Measurements from ENCODE around the gene DCBLD1.
A peak's percentile ranks its signal among the peaks of the same experiment; 100 is the strongest.

DCBLD1 gene

GRCh38 chr6:117472667-117473066, 9.8 kb upstream of the DCBLD1 start:
- no peak for DNase-seq (ENCODE audit: low spot score)

GRCh38 chr6:117473401-117473800, 9.1 kb upstream of the DCBLD1 start:
- DNase-seq (ENCODE audit: low spot score), result no peak

GRCh38 chr6:117477988-117478852, 4.3 kb upstream of the DCBLD1 start:
- no peak for DNase-seq (ENCODE audit: low spot score)

DNA sequence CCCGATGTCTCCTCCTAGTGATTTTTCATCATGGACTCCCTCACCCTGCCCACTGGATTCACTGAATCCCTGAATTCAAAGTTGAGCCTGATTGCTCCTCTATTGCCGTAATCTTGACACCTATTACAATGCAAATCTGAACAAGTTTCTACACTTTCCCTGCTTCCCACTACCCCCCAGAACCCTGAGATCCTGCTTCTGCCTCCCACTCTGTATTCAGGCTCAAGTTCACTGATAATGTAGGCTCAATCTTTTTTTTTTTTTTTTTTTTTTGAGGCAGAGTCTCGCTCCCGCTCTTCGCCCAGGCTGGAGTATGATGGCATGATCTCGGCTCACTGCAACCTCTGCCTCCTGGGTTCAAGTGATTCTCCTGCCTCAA, 3.6 kb upstream of the DCBLD1 start:
- no peak for DNase-seq (ENCODE audit: low spot score)

- DNase-seq (ENCODE audit: low spot score), result no peak
Measured at GRCh38 chr6:117480651-117481050, 1.8 kb upstream of the DCBLD1 start.

DNA sequence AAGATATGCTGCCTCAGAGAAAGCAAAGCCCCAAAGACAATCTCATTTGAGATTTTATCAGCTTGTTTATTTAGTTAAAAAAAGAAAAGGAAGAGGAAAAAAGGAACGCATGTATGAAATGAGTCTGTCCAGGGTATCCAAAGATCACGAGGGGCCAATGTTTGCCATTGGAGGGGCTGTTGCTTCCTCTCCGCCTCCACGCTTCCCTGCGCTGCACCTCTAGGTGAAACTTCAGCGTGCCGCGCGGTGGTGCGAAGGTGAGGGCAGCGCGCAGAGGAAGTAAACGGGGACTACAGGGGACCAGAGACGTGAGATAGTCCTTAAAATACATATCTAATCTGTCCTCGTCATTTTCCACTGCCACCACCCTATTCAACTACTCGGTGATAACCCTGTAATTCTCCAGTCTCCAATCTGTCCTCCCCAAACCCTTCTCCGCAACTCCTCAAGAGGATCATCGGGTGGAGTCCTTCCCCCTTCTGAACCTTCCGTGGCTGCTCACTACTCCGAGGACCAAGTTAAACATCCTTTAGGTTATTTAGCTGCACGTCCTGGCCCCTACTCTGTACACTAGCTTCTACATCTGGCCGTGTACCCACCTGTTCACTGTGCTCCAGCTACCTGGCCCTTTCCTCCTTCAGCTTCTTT, 1.1 kb upstream of the DCBLD1 start:
- no peak for DNase-seq (ENCODE audit: low spot score)

GRCh38 chr6:117481926-117482239, 591 bp upstream of the DCBLD1 start:
- DNase-seq (ENCODE audit: low spot score), result no peak

DNA sequence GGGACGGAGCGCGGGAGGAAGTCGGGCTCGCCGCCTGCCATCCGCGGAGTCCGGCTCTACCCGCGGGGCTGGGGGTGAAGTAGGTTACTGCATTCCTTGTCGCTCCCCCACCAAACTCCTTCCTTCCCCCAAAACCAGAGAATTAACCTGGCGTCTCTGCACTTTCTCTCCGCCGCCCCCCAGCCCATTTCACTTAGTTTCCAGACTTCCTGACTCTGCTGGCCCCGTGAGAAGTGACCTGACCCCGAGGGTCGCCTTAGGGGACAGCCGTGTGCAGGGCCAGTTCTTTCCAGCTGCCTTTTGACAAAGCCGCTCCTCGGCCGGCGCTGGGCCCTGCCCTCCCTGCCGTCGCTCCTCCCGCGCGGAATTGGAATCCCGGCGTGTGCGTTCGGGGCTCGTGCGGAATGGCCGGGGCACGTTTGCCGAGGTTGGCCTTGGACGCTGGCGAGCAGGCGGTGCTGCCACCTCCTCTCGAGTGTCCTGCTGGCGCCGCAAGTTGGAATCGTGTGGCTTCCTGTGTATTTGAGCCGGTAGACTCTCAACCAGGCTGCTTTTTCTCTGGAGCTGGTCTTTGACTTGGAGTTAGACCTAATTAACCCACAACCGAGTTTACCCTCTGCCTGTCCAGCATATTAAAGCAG, 650 bp downstream of the DCBLD1 start:
- peak; percentile 76 for DNase-seq (ENCODE audit: low spot score)

GRCh38 chr6:117483645-117484016, 1.2 kb downstream of the DCBLD1 start:
- DNase-seq (ENCODE audit: low spot score), result no peak

DNA sequence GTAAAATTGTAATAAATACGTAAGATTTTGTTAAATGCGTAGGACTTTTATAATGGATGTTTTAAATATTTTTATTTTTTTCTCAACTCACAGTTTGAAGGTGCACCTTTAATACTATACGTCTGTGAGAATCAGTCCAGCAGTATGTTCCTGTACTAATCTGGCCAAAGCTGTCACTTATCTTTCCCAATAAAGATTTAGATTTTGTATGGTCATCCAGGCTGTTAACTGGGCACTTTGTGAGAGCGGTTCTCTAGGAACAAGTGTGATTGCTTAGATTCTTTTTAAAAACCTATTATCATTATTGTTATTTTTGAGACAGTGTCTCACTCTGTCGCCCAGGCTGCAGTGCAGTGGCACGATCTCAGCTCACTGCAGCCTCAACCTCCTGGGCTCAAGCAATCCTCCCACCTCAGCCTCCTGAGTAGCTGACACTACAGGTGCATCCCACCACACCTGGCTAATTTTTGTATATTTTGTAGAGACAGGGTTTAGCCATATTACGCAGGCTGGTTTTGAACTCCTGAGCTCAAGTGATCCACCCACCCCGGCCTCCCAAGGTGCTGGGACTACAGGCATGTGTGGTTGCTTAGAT, 1.7 kb downstream of the DCBLD1 start:
- no peak for DNase-seq (ENCODE audit: low spot score)

DNA sequence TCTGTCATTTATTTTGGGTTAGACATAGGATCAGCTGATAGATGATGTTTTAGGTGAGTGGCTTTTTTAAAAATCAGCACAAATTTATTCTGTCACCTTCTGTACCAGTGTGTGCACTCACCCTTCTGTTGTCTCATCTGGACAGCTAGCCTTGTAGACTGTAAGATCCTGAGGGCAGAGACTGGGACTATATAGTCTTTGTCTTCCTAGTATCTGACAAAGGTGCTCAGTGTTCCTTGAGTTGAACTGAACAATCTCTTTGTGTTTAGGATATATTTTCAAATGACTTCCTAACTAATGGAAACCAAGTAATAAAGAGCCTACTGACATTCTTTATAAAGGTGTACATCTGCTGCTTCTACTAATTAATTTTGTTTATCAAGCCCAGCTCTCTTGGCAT, 3.0 kb downstream of the DCBLD1 start:
- DNase-seq (ENCODE audit: low spot score), result no peak

DNA sequence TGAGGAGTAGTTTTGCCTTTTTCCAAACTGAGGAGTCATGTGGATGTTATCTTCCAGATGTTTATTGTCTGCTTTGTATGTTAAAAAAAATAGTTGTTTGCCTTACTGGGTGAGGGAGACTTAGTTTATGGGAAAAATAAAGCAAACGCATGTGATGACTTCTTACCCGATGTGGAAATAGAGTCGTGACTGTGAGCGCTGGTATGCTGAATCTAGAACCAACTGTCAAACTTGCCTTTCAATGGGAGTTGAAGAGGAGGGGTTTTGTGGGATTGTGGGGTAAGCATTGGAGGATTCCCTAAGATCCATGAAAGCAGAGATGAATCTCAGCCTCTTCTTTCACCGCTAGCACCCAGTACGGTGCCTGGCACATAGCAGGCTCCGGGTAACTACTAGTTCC, 5.3 kb downstream of the DCBLD1 start:
- no peak for DNase-seq (ENCODE audit: low spot score)

GRCh38 chr6:117489003-117489402, 6.5 kb downstream of the DCBLD1 start:
- no peak for DNase-seq (ENCODE audit: low spot score)

GRCh38 chr6:117491916-117492315, 9.4 kb downstream of the DCBLD1 start:
- no peak for DNase-seq (ENCODE audit: low spot score)

GRCh38 chr6:117493470-117493869, 11.0 kb downstream of the DCBLD1 start:
- no peak for DNase-seq (ENCODE audit: low spot score)

DNA sequence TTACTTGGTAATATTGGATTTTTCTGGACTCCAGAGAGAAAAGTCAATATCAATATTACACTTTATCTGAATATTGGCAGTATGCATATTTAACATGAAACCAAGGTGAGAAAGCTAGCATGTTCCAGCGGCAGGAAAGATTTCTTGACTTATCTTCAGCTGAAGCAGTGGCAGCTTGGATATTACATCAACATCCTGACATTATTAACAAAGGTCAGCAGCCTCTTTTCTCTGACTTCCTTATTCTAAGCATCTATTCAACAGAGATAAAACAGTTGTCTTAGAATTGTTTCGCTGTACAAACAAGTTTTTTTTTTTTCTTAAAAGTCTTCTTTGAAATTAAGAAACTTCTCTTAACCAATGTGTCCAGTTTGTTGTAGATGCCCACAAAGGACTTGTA, 11.8 kb downstream of the DCBLD1 start:
- no peak for DNase-seq (ENCODE audit: low spot score)

- DNase-seq (ENCODE audit: low spot score), result no peak
Measured at GRCh38 chr6:117494694-117495318, 12.3 kb downstream of the DCBLD1 start.

DNA sequence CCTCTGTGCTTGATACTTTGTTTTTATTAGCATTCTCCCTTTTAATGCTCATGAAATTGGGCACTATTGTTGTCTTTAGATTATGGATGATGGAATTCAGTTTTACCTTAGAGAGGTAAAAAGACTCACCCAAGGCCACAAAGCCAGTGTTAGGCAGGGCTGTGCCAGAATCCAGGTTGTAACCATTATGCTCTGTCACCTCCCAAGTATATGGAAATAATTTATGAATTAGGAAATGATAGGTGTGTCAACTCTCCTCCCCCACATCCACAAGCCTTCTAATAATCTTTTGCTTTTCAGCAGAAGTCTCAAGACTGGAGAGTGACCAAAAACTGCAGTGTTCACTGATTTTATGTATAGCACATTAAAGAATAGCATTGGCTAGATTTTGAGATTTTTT, 13.0 kb downstream of the DCBLD1 start:
- no peak for DNase-seq (ENCODE audit: low spot score)

DNA sequence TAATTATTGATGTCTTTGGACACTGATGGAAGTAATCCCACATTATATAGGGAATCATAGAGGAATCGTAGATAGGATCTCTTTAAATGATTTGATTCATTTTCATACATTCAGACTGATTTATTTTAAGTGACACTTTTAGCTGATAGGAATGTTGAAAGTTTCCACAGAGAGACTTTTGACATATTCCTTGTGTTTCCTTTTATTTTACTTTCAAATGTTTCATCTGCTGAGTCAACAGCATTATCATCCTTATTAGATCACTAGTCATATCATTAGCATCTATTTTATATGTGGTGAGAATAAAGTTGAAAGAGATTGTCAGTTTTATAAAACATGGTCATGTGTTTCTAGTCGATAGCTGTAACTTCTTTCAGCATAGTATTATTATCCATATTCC, 13.4 kb downstream of the DCBLD1 start:
- no peak for DNase-seq (ENCODE audit: low spot score)

GRCh38 chr6:117496383-117496990, 14.0 kb downstream of the DCBLD1 start:
- DNase-seq (ENCODE audit: low spot score), result no peak

- no peak for DNase-seq (ENCODE audit: low spot score)
Measured at GRCh38 chr6:117497237-117497636, 14.8 kb downstream of the DCBLD1 start.

DNA sequence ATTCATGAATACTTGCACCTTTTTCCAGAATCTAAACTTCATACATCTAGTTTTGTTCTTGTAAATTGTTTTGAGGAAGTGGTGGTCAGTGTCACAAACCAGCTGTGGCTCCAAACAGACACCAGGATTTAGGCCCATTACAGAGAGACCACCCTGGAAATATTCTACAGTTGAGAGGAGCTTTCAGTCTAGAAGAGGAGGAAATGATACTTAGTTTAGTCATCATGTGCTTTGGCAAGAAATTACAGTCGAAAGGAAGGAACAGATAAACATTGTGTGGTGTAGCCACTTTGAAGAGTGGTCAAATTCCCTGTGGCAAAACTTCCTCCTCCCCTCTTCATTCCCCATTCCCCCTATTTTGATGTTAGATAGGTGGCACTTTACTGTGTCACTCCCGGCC, 15.7 kb downstream of the DCBLD1 start:
- no peak for DNase-seq (ENCODE audit: low spot score)
